NCI-H2081 (cell line): ENCODE measurements around the gene GLT1D1.

ENCODE experiments used
- DNase-seq, 2 experiments: peaks; one replicate each; lab custom pipeline; 2025; lab: John Stamatoyannopoulos, UW

Gene GLT1D1

GRCh38 chr12:128966203-128966810, 113.0 kb downstream of the GLT1D1 start:
- peak; percentile 78 to 93 for DNase-seq

- DNase-seq: peak in 1 of 2 experiments; percentile 37
These were observed 115.4 kb downstream of the GLT1D1 start for GRCh38 chr12:128968668-128969067.

- DNase-seq: peak; percentile 94 to 95
These were observed 116.3 kb downstream of the GLT1D1 start for GRCh38 chr12:128969480-128970055.

DNA sequence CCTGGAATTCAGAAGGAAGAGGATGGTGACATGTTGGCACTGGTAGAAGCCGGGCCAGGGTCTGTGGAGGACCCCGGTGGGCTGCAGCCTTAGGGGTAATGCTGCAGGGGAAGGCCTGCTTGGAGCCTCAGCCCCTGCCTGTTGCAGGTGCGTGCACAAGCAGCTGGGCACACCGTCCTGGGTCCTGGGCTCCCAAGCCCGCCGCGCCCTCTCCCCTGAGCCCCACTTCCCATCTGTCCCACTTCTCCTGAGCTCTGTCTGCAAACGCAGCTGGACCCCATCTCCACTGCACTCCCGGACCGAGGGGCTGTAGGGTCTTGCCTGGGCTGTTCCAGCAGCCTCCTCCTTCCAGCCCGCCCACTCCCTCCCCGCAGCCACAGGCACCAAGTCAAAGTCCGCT, 116.8 kb downstream of the GLT1D1 start:
- DNase-seq: no peak

DNA sequence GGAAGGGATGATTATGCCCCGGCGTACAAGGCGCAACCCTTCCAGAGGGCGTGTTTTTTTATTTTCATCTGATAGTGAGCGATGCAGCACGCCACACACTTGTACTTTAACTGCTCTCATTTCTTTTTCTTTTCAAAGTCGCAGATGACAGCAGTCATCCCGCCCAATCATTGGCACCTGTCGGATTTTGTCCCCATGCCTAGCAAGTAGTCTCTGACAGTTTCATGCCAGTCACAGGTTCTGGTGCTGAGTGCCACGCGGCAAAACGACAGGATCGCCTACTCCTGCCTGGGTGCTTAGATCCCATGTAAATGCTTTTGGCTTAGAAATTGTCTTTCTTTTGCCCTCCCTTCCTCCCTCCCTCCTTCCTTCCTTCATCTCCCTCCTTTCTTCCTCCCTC, 117.7 kb downstream of the GLT1D1 start:
- DNase-seq: no peak

DNA sequence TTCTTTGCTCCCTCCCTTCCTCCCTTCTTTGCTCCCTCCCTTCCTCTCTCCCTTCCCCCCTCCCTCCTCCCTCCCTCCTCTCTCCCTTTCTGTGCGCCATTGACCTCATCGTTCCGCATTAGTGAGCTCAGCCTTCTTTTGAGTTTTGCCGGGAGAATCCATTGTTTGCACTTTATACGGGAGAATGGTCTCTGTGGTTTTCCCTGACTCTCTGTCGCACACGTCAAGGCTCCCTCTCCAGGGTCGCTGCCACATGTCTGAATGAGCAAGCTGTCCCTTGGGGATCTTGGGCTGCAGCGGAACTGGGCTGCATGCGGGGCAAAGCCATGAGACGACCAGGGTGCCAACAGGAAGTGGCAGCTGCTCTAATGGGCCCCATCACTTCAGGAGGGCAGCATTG, 118.5 kb downstream of the GLT1D1 start:
- DNase-seq: peak in 1 of 2 experiments; percentile 61

- no peak for DNase-seq
These were observed 120.8 kb downstream of the GLT1D1 start for GRCh38 chr12:128973883-128974681.

- DNase-seq: no peak
These were observed 121.6 kb downstream of the GLT1D1 start for GRCh38 chr12:128974881-128975280.

GRCh38 chr12:128976120-128976738, 123.0 kb downstream of the GLT1D1 start:
- DNase-seq: no peak

DNA sequence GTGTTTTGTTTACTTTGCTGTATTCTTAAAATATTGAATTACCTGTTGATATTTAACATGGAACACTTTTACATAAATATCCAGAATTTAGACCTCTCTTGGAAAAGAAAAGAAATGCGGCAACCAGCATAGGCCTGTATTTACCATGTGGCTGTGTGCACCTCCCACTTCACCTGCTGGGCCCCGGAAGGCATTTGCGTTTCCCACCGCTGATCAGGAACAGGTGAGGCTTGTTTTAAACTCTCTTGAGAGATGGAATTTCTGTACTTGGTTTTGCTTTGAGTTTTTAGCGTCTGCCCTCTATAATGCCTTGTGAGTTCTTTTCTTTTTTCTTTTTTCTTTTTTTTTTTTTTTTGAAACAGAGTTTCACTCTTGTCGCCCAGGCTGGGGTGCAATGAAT, 124.2 kb downstream of the GLT1D1 start:
- DNase-seq: no peak

- no peak for DNase-seq
These were observed 124.8 kb downstream of the GLT1D1 start for GRCh38 chr12:128978067-128978466.

DNA sequence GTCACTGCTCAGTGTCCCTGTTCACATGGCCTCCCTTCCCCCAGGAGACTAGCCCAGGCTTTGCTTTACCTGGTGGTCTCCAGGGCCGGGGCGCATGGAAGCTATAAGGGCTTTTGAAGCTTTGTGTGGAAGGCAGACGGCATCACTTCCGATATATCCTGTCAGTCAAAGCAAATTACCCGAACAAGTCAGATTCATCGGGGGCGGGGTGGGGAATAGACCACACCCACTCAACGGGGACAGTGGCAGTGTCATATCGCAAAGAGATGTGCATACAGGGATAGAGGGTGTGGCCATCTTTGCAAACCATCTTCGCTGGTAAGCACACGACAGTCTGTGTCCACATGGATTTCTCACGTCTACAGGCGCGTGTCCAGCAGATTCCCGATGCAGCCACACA, 127.3 kb downstream of the GLT1D1 start:
- no peak for DNase-seq

DNA sequence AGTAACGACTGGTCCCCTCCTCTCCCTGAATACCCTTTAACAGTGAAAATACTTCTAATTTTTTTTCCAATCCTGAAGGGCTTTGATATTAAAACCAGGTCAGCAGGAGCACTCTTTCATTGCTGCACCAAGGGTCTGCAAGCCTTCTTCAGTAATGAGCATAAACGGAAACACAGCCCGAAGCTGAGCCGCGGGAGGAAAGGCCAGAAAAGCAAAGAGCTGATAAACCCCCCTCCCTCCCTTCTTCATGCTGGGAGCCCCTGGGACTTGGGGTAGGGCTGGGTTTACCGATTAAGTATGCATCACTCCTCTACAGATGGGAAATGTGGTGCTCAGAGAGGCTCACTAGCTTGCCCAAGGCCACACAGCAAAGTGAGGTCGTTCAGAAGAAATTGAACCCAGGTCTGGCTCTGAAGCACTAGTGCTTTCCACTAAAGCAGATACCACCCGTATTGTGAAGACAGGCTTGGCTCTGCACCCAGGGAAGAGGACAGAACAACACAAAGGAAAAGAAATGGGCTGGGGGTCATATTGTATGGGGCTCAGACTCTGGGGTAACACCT, 128.8 kb downstream of the GLT1D1 start:
- DNase-seq: no peak

DNA sequence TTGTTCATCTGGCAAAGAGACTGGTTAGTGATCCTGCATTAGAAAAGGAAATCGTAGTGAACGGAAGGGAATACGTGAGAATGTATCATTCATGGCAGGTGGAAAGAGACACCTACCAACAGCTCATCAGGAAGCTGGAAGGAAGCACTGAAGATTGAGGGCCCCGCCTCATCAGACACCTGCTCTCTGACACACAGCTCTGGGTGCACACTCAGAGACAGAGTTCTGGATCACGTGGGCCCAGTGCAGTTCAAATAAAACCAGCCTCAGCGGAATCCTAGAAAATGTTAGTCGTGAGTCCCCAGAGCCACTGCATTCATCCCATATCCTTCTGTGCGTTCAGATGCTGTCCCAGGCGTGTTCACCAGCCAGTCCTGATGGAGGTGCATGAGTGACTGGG, 129.7 kb downstream of the GLT1D1 start:
- DNase-seq: no peak

DNA sequence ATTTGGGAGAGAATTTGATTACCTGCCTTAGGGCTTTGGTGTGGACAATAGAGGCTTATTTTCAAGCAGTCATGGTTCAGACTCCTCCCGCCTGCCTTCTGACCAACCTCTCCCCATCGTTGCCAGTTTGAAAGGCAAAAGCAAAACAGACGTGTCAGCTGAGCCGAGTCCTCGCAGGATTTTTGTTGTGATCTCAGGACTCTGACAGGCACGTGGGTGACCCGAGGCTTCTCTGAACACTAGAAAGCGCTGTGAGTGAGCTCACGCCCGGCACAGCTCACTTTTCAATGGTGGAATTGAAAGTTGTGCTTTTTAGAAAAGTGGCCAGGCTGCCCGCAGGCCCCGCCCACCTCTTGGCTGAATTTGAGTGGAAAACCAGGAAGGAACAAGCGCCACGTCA, 130.1 kb downstream of the GLT1D1 start:
- no peak for DNase-seq

- no peak for DNase-seq
These were observed 133.7 kb downstream of the GLT1D1 start for GRCh38 chr12:128986957-128987356.

DNA sequence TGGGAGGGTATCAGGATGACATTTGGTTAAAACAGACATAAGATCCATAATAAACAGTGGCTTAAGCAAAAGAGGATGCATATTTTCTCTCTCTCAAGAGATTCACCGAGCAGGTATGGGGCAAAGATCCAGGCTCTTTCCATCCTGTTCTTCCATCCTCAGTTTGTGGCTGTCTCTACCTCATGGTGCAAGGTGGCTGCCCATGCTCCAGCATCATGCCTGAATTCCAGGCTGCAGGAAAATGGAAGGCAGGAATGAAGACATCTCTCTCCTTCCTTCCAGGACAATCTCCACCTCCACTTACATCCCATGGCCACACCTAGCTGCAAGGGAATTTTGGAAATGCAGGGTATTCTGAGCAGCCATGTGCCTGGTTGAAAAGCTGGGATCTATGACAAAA, 136.0 kb downstream of the GLT1D1 start:
- no peak for DNase-seq

DNA sequence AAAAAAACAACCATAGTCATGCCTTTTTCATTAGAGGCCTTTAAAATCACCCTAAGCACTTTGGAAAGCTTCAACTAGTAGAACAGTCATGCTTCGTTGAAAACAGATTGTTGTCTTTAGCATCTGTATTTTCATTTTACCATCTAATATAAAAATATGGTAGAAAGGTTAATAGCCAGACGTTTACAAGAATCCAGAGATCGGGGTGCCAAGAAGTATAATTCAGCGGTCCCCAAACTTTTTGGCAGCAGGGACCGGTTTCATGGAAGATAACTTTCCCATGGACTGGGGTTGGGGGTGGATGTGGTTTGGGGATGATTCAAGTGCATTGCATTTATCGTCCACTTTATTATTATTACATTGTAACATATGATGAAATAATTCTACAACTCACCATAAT, 138.4 kb downstream of the GLT1D1 start:
- no peak for DNase-seq

DNA sequence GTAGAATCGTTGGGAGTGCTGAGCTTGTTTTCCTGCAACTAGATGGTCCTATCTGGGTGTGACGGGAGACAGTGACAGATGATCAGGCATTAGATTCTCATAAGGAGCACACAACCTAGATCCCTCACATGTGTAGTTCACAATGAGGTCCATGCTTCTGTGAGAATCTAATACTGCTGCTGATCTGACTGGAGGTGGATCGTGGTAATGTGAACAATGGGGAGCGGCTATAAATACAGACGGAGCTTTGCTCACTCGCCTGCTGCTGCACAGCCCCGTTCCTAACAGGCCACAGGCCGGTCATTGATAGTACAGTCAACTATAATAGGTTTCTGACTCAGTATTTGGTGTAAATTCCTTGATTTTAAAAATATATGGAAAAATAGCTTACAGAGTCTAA, 138.8 kb downstream of the GLT1D1 start:
- DNase-seq: no peak

- no peak for DNase-seq
These were observed 139.3 kb downstream of the GLT1D1 start for GRCh38 chr12:128992550-128992949.

DNA sequence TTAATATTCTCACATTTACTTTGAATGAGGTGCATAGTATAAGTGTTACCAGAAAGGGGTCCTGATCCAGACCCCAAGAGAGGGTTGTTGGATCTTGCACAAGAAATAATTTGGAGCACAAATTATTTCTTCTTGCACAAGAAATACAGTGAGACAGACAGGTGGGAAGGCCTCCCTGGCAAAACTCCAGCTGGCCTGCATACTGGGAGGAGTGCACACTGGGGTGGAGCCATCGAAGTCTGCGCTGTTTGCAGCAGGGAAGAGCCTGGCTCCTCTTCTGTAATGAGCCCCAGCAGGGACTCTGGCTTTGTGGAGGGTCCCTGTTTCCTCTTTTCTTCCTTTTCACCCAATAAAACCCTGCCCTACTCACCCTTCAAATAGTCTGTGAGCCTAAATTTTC, 141.6 kb downstream of the GLT1D1 start:
- peak; percentile 19 to 50 for DNase-seq

DNA sequence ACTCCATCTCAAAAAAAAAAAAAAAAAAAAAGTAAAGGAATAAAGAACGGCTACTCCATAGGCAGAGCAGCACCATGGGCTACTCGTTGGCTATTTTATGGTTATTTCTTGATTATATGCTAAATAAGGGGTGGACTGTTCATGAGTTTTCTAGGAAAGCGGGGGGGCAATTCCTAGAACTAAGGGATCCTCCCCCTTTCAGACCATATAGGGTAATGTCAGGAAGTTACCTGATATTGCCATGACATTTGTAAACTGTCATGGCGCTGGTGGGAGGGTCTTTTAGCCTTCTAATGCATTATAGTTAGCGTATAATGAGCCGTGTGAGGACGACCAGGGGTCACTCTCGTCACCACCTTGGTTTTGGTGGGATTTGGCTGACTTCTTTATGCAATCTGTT, 142.3 kb downstream of the GLT1D1 start:
- no peak for DNase-seq

GRCh38 chr12:129001826-129002225, 148.5 kb downstream of the GLT1D1 start:
- DNase-seq: no peak
